OCI-LY3 (cell line): ENCODE results near the gene ARHGAP42.

Experiments used
- H2AFZ ChIP-seq: fragments of 200-600, 300-600 bp; shearing (Covaris generic); 2 replicates; pipeline ENCODE4 v1.6.0; 2014; ENCODE audit warnings: antibody characterized with exemption, low read depth, low read length
- H3K27ac ChIP-seq: fragments of 200-600, 300-600 bp; sonication (generic); 2 replicates; pipeline ENCODE4 v1.5.1; 2014; ENCODE audit warnings: mild to moderate bottlenecking, low read length, moderate library complexity, mixed read lengths
- H3K27me3 ChIP-seq: fragments of 200-600, 300-600 bp; sonication (generic); 2 replicates; pipeline ENCODE4 v1.6.1; 2014; ENCODE audit warnings: low read depth, low read length, mixed read lengths
- H3K36me3 ChIP-seq: fragments of 200-600, 300-600 bp; sonication (generic); replicated peaks from 2 replicates; pipeline ENCODE3; 2014; ENCODE audit warnings: low read depth, low read length, mixed read lengths
- H3K4me1 ChIP-seq: fragments of 300-600, 200-600 bp; sonication (generic); 2 replicates; pipeline ENCODE4 v1.6.1; 2014; ENCODE audit warnings: low read length, mixed read lengths
- H3K4me2 ChIP-seq: fragments of 200-600, 300-600 bp; sonication (generic); 2 replicates; pipeline ENCODE4 v1.6.1; 2014; ENCODE audit warnings: low read length, mixed read lengths
- H3K4me3 ChIP-seq: fragments of 300-600, 200-600 bp; sonication (generic); 2 replicates; pipeline ENCODE4 v1.5.1; 2014; ENCODE audit warnings: antibody characterized with exemption, mild to moderate bottlenecking, low read length, moderate library complexity
- H3K79me2 ChIP-seq: fragments of 300-600, 200-600 bp; shearing (Covaris generic); 2 replicates; pipeline ENCODE4 v1.6.1; 2014; ENCODE audit warnings: mild to moderate bottlenecking, low read length, mixed read lengths
- H3K9ac ChIP-seq: fragments of 300-600, 200-600 bp; shearing (Covaris generic); 2 replicates; pipeline ENCODE4 v1.6.0; 2014; ENCODE audit warnings: mild to moderate bottlenecking, low read length, moderate library complexity
- H3K9me3 ChIP-seq: fragments of 200-600, 300-600 bp; shearing (Covaris generic); 2 replicates; pipeline ENCODE4 v1.6.1; 2014; ENCODE audit warnings: low read length, mixed read lengths; ENCODE audit not compliant: insufficient read depth
- H4K20me1 ChIP-seq: fragments of 200-600, 300-600 bp; sonication (generic); 2 replicates; pipeline ENCODE4 v1.6.1; 2016; ENCODE audit warnings: low read length, mixed read lengths; ENCODE audit not compliant: insufficient read depth
- CTCF ChIP-seq: fragments of 200-600, 300-600 bp; sonication (generic); IDR thresholded peaks from 2 replicates; pipeline ENCODE4 v1.5.1; 2014; ENCODE audit warnings: antibody characterized with exemption, low read length, low read depth
- EZH2phosphoT487 ChIP-seq: fragments of 200-600 bp; shearing (Covaris generic); IDR thresholded peaks from 2 replicates; pipeline ENCODE4 v1.6.1; 2018; ENCODE audit warnings: antibody characterized with exemption, mixed run types, low read depth

Gene ARHGAP42

GRCh38 chr11:100872951-100873740 is 186.1 kb downstream of the ARHGAP42 start:
- Histone ChIP-seq H3K36me3 (no peaks in the 10 kb centered on the region), H3K4me3 (no peak overlapping the region)

GRCh38 chr11:100874203-100874602 is 187.1 kb downstream of the ARHGAP42 start:
- Histone ChIP-seq H3K27me3 (no peaks in the 10 kb centered on the region), H3K79me2 (no peaks in the 10 kb centered on the region), H2AFZ (no peak overlapping the region), H3K4me1 (peaks cover 9% of the 10 kb centered on the region; the same call in 1 of the 2 replicates), H3K9ac (no peak overlapping the region), H3K4me2 (no peak overlapping the region), H3K36me3 (no peaks in the 10 kb centered on the region), H3K4me3 (no peak overlapping the region), H3K27ac (no peak overlapping the region), H4K20me1 (no peaks in the 10 kb centered on the region), H3K9me3 (no peaks in the 10 kb centered on the region)
- TF ChIP-seq EZH2phosphoT487 (no peak), CTCF (no peak)

More at GRCh38 chr11:100872951-100873740, 186.1 kb downstream of the ARHGAP42 start:
- Histone ChIP-seq H3K9me3 (no peaks in the 10 kb centered on the region), H3K4me2 (no peak overlapping the region), H3K27me3 (no peaks in the 10 kb centered on the region), H2AFZ (no peak overlapping the region), H4K20me1 (no peaks in the 10 kb centered on the region), H3K79me2 (no peaks in the 10 kb centered on the region), H3K27ac (no peak overlapping the region), H3K4me1 (peaks cover 9% of the 10 kb centered on the region; the same call in 1 of the 2 replicates), H3K9ac (no peak overlapping the region)
- TF ChIP-seq CTCF (no peak), EZH2phosphoT487 (no peak)

GRCh38 chr11:100875521-100875869 is 188.4 kb downstream of the ARHGAP42 start:
- Histone ChIP-seq H3K27ac (no peak overlapping the region), H2AFZ (no peak overlapping the region), H3K27me3 (no peaks in the 10 kb centered on the region), H3K36me3 (no peaks in the 10 kb centered on the region), H4K20me1 (no peaks in the 10 kb centered on the region), H3K79me2 (no peaks in the 10 kb centered on the region), H3K9me3 (no peaks in the 10 kb centered on the region), H3K4me3 (no peak overlapping the region), H3K4me2 (no peak overlapping the region), H3K4me1 (peaks cover 9% of the 10 kb centered on the region; the same call in 1 of the 2 replicates), H3K9ac (no peak overlapping the region)
- TF ChIP-seq CTCF (no peak), EZH2phosphoT487 (no peak)

DNA sequence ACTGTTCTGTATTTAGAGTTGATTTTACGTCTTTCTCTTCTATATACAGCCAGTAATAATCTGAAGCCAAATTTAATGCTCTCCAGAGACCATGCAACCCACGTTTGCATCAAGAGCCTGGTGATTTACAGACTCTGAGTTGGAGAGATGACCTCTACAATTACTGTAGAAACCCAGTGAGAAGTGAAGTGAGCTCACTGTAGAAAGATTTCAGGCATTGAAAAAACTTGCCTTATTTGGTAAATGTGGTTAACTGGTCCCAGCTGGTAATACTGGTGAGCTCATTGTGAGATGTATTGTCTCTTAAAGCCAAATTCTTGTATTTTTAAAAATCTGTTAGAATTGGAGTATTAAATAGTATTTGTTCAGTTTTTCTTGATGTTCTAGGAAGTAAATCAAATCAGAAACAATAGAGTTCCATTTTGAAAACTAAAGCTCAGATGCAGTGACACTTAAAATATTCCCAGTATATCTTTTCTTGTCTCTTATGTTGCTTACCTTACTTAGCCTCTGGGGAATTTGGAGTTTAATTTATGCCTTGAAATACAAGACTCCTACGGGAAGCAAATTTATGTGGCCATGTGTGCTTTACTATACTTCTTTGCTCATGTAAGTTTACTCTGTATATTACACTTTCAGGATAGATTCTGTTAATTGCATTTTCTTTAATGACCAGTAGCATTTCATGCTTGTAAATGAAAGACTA is 189.9 kb downstream of the ARHGAP42 start:
- Histone ChIP-seq H3K79me2 (no peaks in the 10 kb centered on the region), H3K9ac (no peak overlapping the region), H3K4me1 (peaks cover 9% of the 10 kb centered on the region; the same call in 1 of the 2 replicates), H4K20me1 (no peaks in the 10 kb centered on the region), H2AFZ (no peak overlapping the region), H3K4me3 (no peak overlapping the region), H3K9me3 (no peaks in the 10 kb centered on the region), H3K27ac (no peak overlapping the region), H3K4me2 (peak overlapping the region; percentile 15; the same call in 1 of the 2 replicates), H3K36me3 (no peaks in the 10 kb centered on the region), H3K27me3 (no peaks in the 10 kb centered on the region)
- no peak for TF ChIP-seq CTCF
- no peak for TF ChIP-seq EZH2phosphoT487
